ENCODE measurements around the gene KCNMA1. TPM values are rescaled to one million over a fixed set of nuclear protein-coding genes. Genes with fewer than 3 reads are reported as not detected.

KCNMA1 gene
- polyA plus RNA-seq, 1 donor from 2014 or later: 60.8 TPM

- Histone ChIP-seq H4K20me1 (ENCODE audit: insufficient read depth) (no peaks in the 10 kb centered on the region), H3K9me2 (ENCODE audit: insufficient read depth, low read length) (no peaks in the 10 kb centered on the region), H2AFZ (ENCODE audit: low read depth, low read length) (no peak overlapping the region), H3K9ac (ENCODE audit: low read length) (no peak overlapping the region), H3K36me3 (ENCODE audit: insufficient read depth, low read length) (no peaks in the 10 kb centered on the region), H3K9me3 (ENCODE audit: low read length) (no peaks in the 10 kb centered on the region), H3K79me2 (replicated peaks; ENCODE audit: insufficient read depth, low read length) (no peaks in the 10 kb centered on the region), H3K27me3 (ENCODE audit: insufficient read depth, low read depth, low read length) (no peaks in the 10 kb centered on the region), H3K27ac (ENCODE audit: low read length) (no peak overlapping the region), H3K4me2 (ENCODE audit: low read length) (no peak overlapping the region), H3F3A (ENCODE audit: insufficient read depth, low read length, poor library complexity, severe bottlenecking) (no peaks in the 10 kb centered on the region), H3K4me3 (ENCODE audit: low read length) (no peak overlapping the region)
- TF ChIP-seq RAD21 (conservative IDR thresholded peaks at IDR 0.05): no peak
- no peak for TF ChIP-seq EP300 (conservative IDR thresholded peaks at IDR 0.05; ENCODE audit: poor library complexity, severe bottlenecking)
- TF ChIP-seq EZH2 (IDR thresholded peaks at IDR 0.05; ENCODE audit: borderline replicate concordance, insufficient read depth, low read length, poor library complexity, severe bottlenecking): no peak
- no peak for TF ChIP-seq SMC3 (conservative IDR thresholded peaks at IDR 0.05; ENCODE audit: poor library complexity)
- TF ChIP-seq TAF1 (IDR thresholded peaks at IDR 0.05; ENCODE audit: low read depth): no peak
- TF ChIP-seq REST (IDR thresholded peaks at IDR 0.05; ENCODE audit: borderline replicate concordance): no peak
- no peak for TF ChIP-seq MXI1 (conservative IDR thresholded peaks at IDR 0.05; ENCODE audit: poor library complexity, severe bottlenecking)
- TF ChIP-seq POLR2AphosphoS5 (IDR thresholded peaks at IDR 0.05): no peak
- TF ChIP-seq CTCF (IDR thresholded peaks at IDR 0.05; ENCODE audit: poor library complexity, severe bottlenecking): no peak
Measured at GRCh38 chr10:77261146-77261545, 376.5 kb downstream of the KCNMA1 start.

DNA sequence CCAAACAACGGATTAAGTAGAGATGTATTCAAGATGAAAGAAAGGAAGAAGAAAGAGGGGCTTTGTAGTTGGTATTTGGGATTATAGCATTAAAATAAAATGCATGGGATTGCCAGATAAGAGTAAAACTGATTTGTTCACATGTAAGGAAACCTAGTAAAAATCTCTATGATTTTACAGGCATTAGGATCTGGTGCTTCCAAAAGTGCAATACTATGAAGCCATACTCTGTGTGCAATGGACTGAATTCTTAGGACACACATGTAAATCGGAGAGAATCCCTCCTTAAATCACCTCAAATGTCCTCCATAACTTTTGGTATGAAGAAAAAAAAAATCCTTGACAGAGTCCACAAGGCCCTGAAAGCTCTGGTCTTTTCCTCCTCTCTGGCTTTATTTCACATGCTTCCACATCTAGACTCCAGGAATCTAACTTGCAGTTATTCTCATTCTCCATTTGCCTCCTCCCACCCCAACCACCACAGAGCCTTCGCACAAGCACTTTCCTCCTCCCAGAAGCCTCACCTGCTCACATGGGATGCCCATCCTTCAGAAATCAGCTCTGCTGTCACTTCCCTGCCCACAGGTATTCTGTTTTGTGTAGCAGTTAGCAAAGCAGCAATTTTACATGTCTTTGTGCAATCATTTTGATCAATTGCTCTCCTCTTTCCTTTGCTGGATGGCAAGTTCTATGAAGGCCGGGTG, 378.3 kb downstream of the KCNMA1 start:
- Histone ChIP-seq H3K27ac (ENCODE audit: low read length) (peak overlapping the region; percentile 22), H3K36me3 (ENCODE audit: insufficient read depth, low read length) (no peaks in the 10 kb centered on the region), H4K20me1 (ENCODE audit: insufficient read depth) (no peaks in the 10 kb centered on the region), H3K9ac (ENCODE audit: low read length) (no peak overlapping the region), H3K9me2 (ENCODE audit: insufficient read depth, low read length) (no peaks in the 10 kb centered on the region), H3F3A (ENCODE audit: insufficient read depth, low read length, poor library complexity, severe bottlenecking) (no peaks in the 10 kb centered on the region), H3K79me2 (replicated peaks; ENCODE audit: insufficient read depth, low read length) (no peaks in the 10 kb centered on the region), H3K27me3 (ENCODE audit: insufficient read depth, low read depth, low read length) (no peaks in the 10 kb centered on the region), H3K4me3 (ENCODE audit: low read length) (no peak overlapping the region), H3K4me2 (ENCODE audit: low read length) (no peak overlapping the region), H3K9me3 (ENCODE audit: low read length) (no peaks in the 10 kb centered on the region), H2AFZ (ENCODE audit: low read depth, low read length) (no peak overlapping the region)
- TF ChIP-seq MXI1 (conservative IDR thresholded peaks at IDR 0.05; ENCODE audit: poor library complexity, severe bottlenecking) (no peak), EZH2 (IDR thresholded peaks at IDR 0.05; ENCODE audit: borderline replicate concordance, insufficient read depth, low read length, poor library complexity, severe bottlenecking) (no peak), SMC3 (conservative IDR thresholded peaks at IDR 0.05; ENCODE audit: poor library complexity) (no peak), TAF1 (IDR thresholded peaks at IDR 0.05; ENCODE audit: low read depth) (no peak), EP300 (conservative IDR thresholded peaks at IDR 0.05; ENCODE audit: poor library complexity, severe bottlenecking) (no peak), RAD21 (conservative IDR thresholded peaks at IDR 0.05) (no peak), REST (IDR thresholded peaks at IDR 0.05; ENCODE audit: borderline replicate concordance) (no peak), POLR2AphosphoS5 (IDR thresholded peaks at IDR 0.05) (no peak)

Data from neural cell (in vitro differentiated cells).